OCI-LY1 (cell line): ENCODE results near the gene DLGAP4.

ENCODE experiments used
- H2AFZ ChIP-seq: fragments of 200-600 bp; sonication (generic), shearing (Covaris generic); 2 replicates; pipeline ENCODE4 v1.6.0; 2014; ENCODE audit warnings: antibody characterized with exemption, mild to moderate bottlenecking, low read length
- H3F3A ChIP-seq: fragments of 200-600 bp; sonication (generic), shearing (Covaris generic); 2 replicates; pipeline ENCODE4 v1.6.0; 2014; ENCODE audit warnings: mild to moderate bottlenecking, antibody characterized with exemption, low read length, moderate library complexity; ENCODE audit not compliant: insufficient read depth
- H3K27ac ChIP-seq: fragments of 200-600 bp; sonication (generic); 2 replicates; pipeline ENCODE4 v1.5.1; 2014; ENCODE audit warnings: low read length, mixed run types, mild to moderate bottlenecking, low read depth; ENCODE audit not compliant: poor library complexity, severe bottlenecking
- H3K27me3 ChIP-seq: fragments of 200-600 bp; sonication (generic); 2 replicates; pipeline ENCODE4 v1.6.0; 2014; ENCODE audit warnings: antibody characterized with exemption, mild to moderate bottlenecking, low read length, moderate library complexity; ENCODE audit not compliant: insufficient read depth
- H3K36me3 ChIP-seq: fragments of 200-600 bp; sonication (generic); 2 replicates; pipeline ENCODE4 v1.6.1; 2014; ENCODE audit warnings: mild to moderate bottlenecking, antibody characterized with exemption, low read length, moderate library complexity, mixed read lengths; ENCODE audit not compliant: insufficient read depth
- H3K4me1 ChIP-seq: fragments of 200-600 bp; sonication (generic); 2 replicates; pipeline ENCODE4 v1.5.1; 2014; ENCODE audit warnings: mild to moderate bottlenecking, low read length, moderate library complexity; ENCODE audit not compliant: insufficient read depth, severe bottlenecking
- H3K4me2 ChIP-seq: fragments of 200-600 bp; sonication (generic), shearing (Covaris generic); 2 replicates; pipeline ENCODE4 v1.6.1; 2014; ENCODE audit warnings: low read length
- H3K4me3 ChIP-seq: fragments of 200-600 bp; sonication (generic); 2 replicates; pipeline ENCODE4 v1.5.1; 2014; ENCODE audit warnings: low read length, low read depth, mild to moderate bottlenecking, mixed read lengths; ENCODE audit not compliant: poor library complexity, severe bottlenecking
- H3K79me2 ChIP-seq: fragments of 200-600 bp; shearing (Covaris generic); 2 replicates; pipeline ENCODE4 v1.6.1; 2016; ENCODE audit warnings: mixed run types, low read length, mixed read lengths; ENCODE audit not compliant: insufficient read depth
- H3K9ac ChIP-seq: fragments of 200-600 bp; sonication (generic), shearing (Covaris generic); 2 replicates; pipeline ENCODE4 v1.6.1; 2014; ENCODE audit warnings: mild to moderate bottlenecking, low read length, mixed read lengths
- H3K9me2 ChIP-seq: fragments of 200-600 bp; sonication (generic), shearing (Covaris generic); 2 replicates; pipeline ENCODE4 v1.6.1; 2014; ENCODE audit warnings: low read depth, mild to moderate bottlenecking, low read length, mixed read lengths
- H3K9me3 ChIP-seq: fragments of 200-600 bp; shearing (Covaris generic); 2 replicates; pipeline ENCODE4 v1.6.1; 2014; ENCODE audit warnings: low read length, mixed read lengths
- H4K20me1 ChIP-seq: fragments of 200-600 bp; sonication (generic), shearing (Covaris generic); 2 replicates; pipeline ENCODE4 v1.6.0; 2016; ENCODE audit warnings: mild to moderate bottlenecking, low read length; ENCODE audit not compliant: insufficient read depth
- EZH2 ChIP-seq: fragments of 200-600 bp; sonication (generic), shearing (Covaris generic); IDR thresholded peaks from 2 replicates; pipeline ENCODE4 v1.8.0; 2017; ENCODE audit warnings: borderline replicate concordance, mixed run types, mild to moderate bottlenecking, antibody characterized with exemption, low read length, moderate library complexity, mixed read lengths
- TF ChIP-seq, protein P1 (sequence below): fragments of 200-600 bp; sonication (generic), shearing (Covaris generic); IDR thresholded peaks from 2 replicates; pipeline ENCODE4 v1.5.1; 2017; ENCODE audit warnings: mild to moderate bottlenecking, antibody characterized with exemption, low read length, moderate library complexity, mixed read lengths

DLGAP4 gene

DNA sequence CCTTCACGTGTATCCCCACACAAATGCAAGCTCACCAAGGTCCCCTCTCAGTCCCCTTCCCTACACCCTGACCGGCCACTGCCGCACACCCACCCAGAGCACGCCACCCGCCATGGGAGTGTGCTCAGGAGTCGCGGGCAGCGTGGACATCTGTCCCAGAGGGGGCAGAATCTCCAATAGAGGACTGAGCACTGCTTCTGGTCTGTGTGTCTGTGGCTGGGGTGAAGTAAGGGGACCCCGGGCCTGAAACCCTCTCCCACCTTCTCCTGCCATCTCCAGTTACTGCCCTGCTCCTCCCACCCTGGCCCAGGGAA, 243.4 kb downstream of the DLGAP4 start:
- Histone ChIP-seq H3F3A (no peaks in the 10 kb centered on the region), H3K27me3 (no peaks in the 10 kb centered on the region), H3K4me1 (no peaks in the 10 kb centered on the region), H2AFZ (no peak overlapping the region), H4K20me1 (no peaks in the 10 kb centered on the region), H3K9me2 (no peaks in the 10 kb centered on the region), H3K9me3 (no peaks in the 10 kb centered on the region), H3K4me2 (no peak overlapping the region), H3K36me3 (no peaks in the 10 kb centered on the region), H3K79me2 (no peaks in the 10 kb centered on the region), H3K4me3 (no peak overlapping the region), H3K9ac (no peak overlapping the region), H3K27ac (no peak overlapping the region)
- no peak for TF ChIP-seq EZH2
- TF ChIP-seq, protein P1, sequence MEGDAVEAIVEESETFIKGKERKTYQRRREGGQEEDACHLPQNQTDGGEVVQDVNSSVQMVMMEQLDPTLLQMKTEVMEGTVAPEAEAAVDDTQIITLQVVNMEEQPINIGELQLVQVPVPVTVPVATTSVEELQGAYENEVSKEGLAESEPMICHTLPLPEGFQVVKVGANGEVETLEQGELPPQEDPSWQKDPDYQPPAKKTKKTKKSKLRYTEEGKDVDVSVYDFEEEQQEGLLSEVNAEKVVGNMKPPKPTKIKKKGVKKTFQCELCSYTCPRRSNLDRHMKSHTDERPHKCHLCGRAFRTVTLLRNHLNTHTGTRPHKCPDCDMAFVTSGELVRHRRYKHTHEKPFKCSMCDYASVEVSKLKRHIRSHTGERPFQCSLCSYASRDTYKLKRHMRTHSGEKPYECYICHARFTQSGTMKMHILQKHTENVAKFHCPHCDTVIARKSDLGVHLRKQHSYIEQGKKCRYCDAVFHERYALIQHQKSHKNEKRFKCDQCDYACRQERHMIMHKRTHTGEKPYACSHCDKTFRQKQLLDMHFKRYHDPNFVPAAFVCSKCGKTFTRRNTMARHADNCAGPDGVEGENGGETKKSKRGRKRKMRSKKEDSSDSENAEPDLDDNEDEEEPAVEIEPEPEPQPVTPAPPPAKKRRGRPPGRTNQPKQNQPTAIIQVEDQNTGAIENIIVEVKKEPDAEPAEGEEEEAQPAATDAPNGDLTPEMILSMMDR = no peak

DNA sequence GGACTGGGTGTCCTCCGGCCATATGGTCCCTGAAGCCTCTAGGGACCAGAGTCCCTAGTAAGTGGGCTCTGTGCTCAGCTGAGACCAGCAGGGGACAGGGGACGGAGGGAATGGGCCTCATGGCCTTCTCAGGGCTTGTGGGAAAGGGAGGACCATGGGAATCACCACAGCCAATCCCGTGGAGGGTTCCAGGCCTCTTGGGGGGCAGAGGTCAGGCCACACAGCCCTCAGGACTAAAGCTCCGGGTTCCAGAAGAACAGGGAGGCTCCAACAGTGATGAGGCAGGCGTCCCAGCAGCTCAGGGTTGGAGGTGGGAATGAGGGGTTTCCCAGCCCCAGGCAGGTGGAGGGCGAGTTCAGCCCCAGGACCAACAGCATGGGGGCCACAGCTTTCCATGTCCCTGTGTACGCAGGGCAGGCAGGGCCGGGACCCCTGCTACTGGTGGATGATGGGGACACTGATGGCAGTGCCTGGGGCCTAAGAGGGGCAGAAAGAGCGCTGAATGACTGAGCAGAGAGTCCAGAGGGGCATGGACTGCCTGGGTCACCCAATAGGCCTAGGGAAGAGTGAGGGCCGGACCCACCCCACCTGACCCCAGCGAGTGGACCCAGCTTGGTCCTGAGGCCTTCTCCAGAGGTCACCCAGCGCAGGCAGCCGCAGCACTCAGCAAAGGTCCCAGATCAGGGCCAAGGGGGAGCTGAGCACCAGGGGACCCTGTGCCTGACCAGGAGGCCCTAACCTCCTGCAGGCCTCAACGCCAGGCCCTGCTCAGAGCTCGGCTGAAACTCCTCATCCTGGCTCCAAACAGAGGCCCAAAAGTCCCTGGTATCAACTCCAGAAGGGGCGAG, 244.0 kb downstream of the DLGAP4 start:
- no peaks in the 10 kb centered on the region for H4K20me1 ChIP-seq
- H3K4me1 ChIP-seq = no peaks in the 10 kb centered on the region
- no peak overlapping the region for H2AFZ ChIP-seq
- H3K9me2 ChIP-seq = no peaks in the 10 kb centered on the region
- no peaks in the 10 kb centered on the region for H3F3A ChIP-seq
- H3K27ac ChIP-seq = no peak overlapping the region
- H3K4me2 ChIP-seq = no peak overlapping the region
- H3K27me3 ChIP-seq = no peaks in the 10 kb centered on the region
- TF ChIP-seq EZH2 = no peak
- TF ChIP-seq, protein P1 = no peak
- no peaks in the 10 kb centered on the region for H3K36me3 ChIP-seq
- H3K9me3 ChIP-seq = no peaks in the 10 kb centered on the region
- H3K79me2 ChIP-seq = no peaks in the 10 kb centered on the region
- H3K9ac ChIP-seq = no peak overlapping the region
- no peak overlapping the region for H3K4me3 ChIP-seq

DNA sequence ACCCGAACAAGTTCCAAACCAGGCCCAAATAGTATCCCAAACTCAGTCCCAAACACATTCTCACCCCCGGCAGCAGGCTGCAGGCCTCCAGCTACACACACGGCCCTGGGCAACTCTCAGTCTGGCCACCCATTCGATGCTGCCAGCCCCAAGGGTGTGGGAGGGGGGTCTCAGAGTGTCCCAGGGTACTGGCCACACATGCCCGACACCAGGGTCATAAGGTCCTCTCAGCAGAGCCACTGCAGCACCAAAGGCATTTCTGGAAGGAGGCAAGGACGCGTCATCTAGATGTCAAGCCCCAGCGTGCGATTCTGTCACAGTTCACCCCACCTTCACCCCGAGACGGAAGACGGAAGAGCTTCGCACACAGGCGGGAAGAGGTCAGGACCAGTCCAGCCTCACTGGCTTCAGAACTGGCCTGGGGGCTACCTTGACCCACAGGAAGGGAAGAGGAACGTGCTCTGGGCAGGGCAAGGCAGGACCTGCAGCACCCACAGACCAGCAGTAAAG, 244.7 kb downstream of the DLGAP4 start:
- Histone ChIP-seq H3K9ac (no peak overlapping the region), H3K4me3 (no peak overlapping the region), H4K20me1 (no peaks in the 10 kb centered on the region), H3K27me3 (no peaks in the 10 kb centered on the region), H3K4me1 (peaks cover under 1% of the 10 kb centered on the region), H3F3A (no peaks in the 10 kb centered on the region), H3K9me3 (no peaks in the 10 kb centered on the region), H3K79me2 (no peaks in the 10 kb centered on the region), H3K27ac (no peak overlapping the region), H3K36me3 (no peaks in the 10 kb centered on the region), H3K9me2 (no peaks in the 10 kb centered on the region), H3K4me2 (no peak overlapping the region), H2AFZ (no peak overlapping the region)
- TF ChIP-seq EZH2 = no peak
- TF ChIP-seq, protein P1 = no peak
